GM21423 (cell line): Measurements from ENCODE around the gene SLC7A6.

Experiments used
- ATAC-seq: cut with Tn5 transposase; IDR thresholded peaks from one replicate; pipeline ENCODE4 v1.9.1; 2021; ENCODE audit warnings: mild to moderate bottlenecking, moderate library complexity; ENCODE audit not compliant: unreplicated experiment

The SLC7A6 gene

GRCh38 chr16:68253721-68254120, 10.6 kb upstream of the SLC7A6 start:
- ATAC-seq, result no peak

GRCh38 chr16:68255712-68256111, 8.6 kb upstream of the SLC7A6 start:
- no peak for ATAC-seq

GRCh38 chr16:68257251-68257905, 6.9 kb upstream of the SLC7A6 start:
- ATAC-seq, result peak; percentile 44

- ATAC-seq, result peak; percentile 12
Observed at GRCh38 chr16:68257906-68258800, 6.2 kb upstream of the SLC7A6 start.

GRCh38 chr16:68259007-68259825, 5.1 kb upstream of the SLC7A6 start:
- ATAC-seq, result no peak

GRCh38 chr16:68263559-68264127, 683 bp upstream of the SLC7A6 start:
- no peak for ATAC-seq

GRCh38 chr16:68265078-68265920, 973 bp downstream of the SLC7A6 start:
- no peak for ATAC-seq

- no peak for ATAC-seq
Observed at GRCh38 chr16:68267612-68268405, 3.5 kb downstream of the SLC7A6 start.

GRCh38 chr16:68269793-68270192, 5.5 kb downstream of the SLC7A6 start:
- no peak for ATAC-seq

- no peak for ATAC-seq
Observed at GRCh38 chr16:68270353-68270752, 6.0 kb downstream of the SLC7A6 start.

GRCh38 chr16:68272507-68273209, 8.3 kb downstream of the SLC7A6 start:
- no peak for ATAC-seq

GRCh38 chr16:68273459-68273858, 9.1 kb downstream of the SLC7A6 start:
- ATAC-seq, result no peak

GRCh38 chr16:68273896-68274295, 9.6 kb downstream of the SLC7A6 start:
- ATAC-seq, result no peak

- no peak for ATAC-seq
Observed at GRCh38 chr16:68274441-68274840, 10.1 kb downstream of the SLC7A6 start.

- ATAC-seq, result no peak
Observed at GRCh38 chr16:68275611-68276191, 11.4 kb downstream of the SLC7A6 start.

GRCh38 chr16:68276223-68276622, 11.9 kb downstream of the SLC7A6 start:
- ATAC-seq, result no peak

GRCh38 chr16:68279726-68280558, 15.6 kb downstream of the SLC7A6 start:
- no peak for ATAC-seq
